ENCODE results near the gene FDX2. TPM values are rescaled to one million over a fixed set of nuclear protein-coding genes. Genes with fewer than 3 reads are reported as not detected.

FDX2 gene
- total and polyA plus RNA-seq, 8 donors, result 16.0 to 25.4 (median 19.6) TPM

- ATAC-seq, result no peak
- peaks cover 0 to 70% of the 10 kb centered on the region in 2 donors for H3K36me3 ChIP-seq
- H3K4me3 ChIP-seq, result peak overlapping the region in 1 of 2 donors; percentile 65
- H3K9me3 ChIP-seq, result no peaks in the 10 kb centered on the region
- no peak for TF ChIP-seq CTCF (IDR thresholded peaks at IDR 0.05)
- no peak for DNase-seq
- peak overlapping the region; percentile 31 to 96 for H3K27ac ChIP-seq
- peaks cover 14 to 88% of the 10 kb centered on the region in 2 donors for H3K4me1 ChIP-seq
- intact Hi-C loops (cut with DNase I), result loop anchor here in 1 of 2 donors (5.0 kb wide), 1 partner anchor 118 kb away; no protein-coding TSS in a partner anchor
- H3K27me3 ChIP-seq, result no peaks in the 10 kb centered on the region
Observed at GRCh38 chr19:10274589-10274988, 41.2 kb downstream of the FDX2 start.

GRCh38 chr19:10271543-10272086 lies 44.2 kb downstream of the FDX2 start:
- intact Hi-C loops (cut with DNase I), result loop anchor here in 1 of 2 donors (5.0 kb wide), 1 partner anchor 121 kb away; no protein-coding TSS in a partner anchor
- peak; percentile 2 for ATAC-seq

GRCh38 chr19:10270616-10271394 lies 45.0 kb downstream of the FDX2 start, which contains the start of gene ICAM1:
TSS of gene ICAM1 (plus strand) at chr19:10271120. CDS start at chr19:10271160, 40 bp downstream.
- Histone ChIP-seq H3K4me1 (peaks cover 3 to 69% of the 10 kb centered on the region in 2 donors), H3K4me3 (peak within 1 kb of the TSS; percentile 51 to 65), H3K27me3 (no peaks in the 10 kb centered on the region), H3K27ac (peak within 1 kb of the TSS; percentile 96 to 99), H3K9me3 (no peaks in the 10 kb centered on the region), H3K36me3 (peaks cover 0 to 33% of the 10 kb centered on the region in 2 donors)
- peak; percentile 75 for ATAC-seq
- peak in 1 of 2 donors; percentile 31 for TF ChIP-seq CTCF (IDR thresholded peaks at IDR 0.05)
- DNase-seq, result peak; percentile 65 to 96 (median 88)
- intact Hi-C loops (cut with DNase I), result loop anchor here in 1 of 2 donors (5.0 kb wide), 1 partner anchor 121 kb away; no protein-coding TSS in a partner anchor

More at GRCh38 chr19:10271543-10272086, 44.2 kb downstream of the FDX2 start:
- H3K36me3 ChIP-seq, result peaks cover 0 to 41% of the 10 kb centered on the region in 2 donors
- no peaks in the 10 kb centered on the region for H3K27me3 ChIP-seq
- DNase-seq, result no peak
- TF ChIP-seq CTCF (IDR thresholded peaks at IDR 0.05), result no peak
- peak overlapping the region; percentile 96 to 99 for H3K27ac ChIP-seq
- no peaks in the 10 kb centered on the region for H3K9me3 ChIP-seq
- peaks cover 3 to 76% of the 10 kb centered on the region in 2 donors for H3K4me1 ChIP-seq
- H3K4me3 ChIP-seq, result peak overlapping the region; percentile 51 to 65

GRCh38 chr19:10270180-10270615 lies 45.6 kb downstream of the FDX2 start:
- H3K9me3 ChIP-seq, result no peaks in the 10 kb centered on the region
- peak overlapping the region; percentile 96 to 99 for H3K27ac ChIP-seq
- peak overlapping the region; percentile 51 to 65 for H3K4me3 ChIP-seq
- peaks cover 0 to 27% of the 10 kb centered on the region in 2 donors for H3K36me3 ChIP-seq
- no peaks in the 10 kb centered on the region for H3K27me3 ChIP-seq
- peak in 3 of 4 donors; percentile 33 to 98 (median 92) for DNase-seq
- TF ChIP-seq CTCF (IDR thresholded peaks at IDR 0.05), result no peak
- peaks cover 3 to 68% of the 10 kb centered on the region in 2 donors for H3K4me1 ChIP-seq
- peak; percentile 61 for ATAC-seq
- intact Hi-C loops (cut with DNase I), result loop anchor here in 1 of 2 donors (5.0 kb wide), 1 partner anchor 122 kb away; no protein-coding TSS in a partner anchor
